ENCODE data around the gene MTHFD1L.

- no peak for TF ChIP-seq CTCF (IDR thresholded peaks at IDR 0.05)
- peak in 2 of 3 donors; percentile 45 to 66 for TF ChIP-seq POLR2AphosphoS5 (IDR thresholded peaks at IDR 0.05)
- no peak for TF ChIP-seq POLR2A (IDR thresholded peaks at IDR 0.05)
Measured at GRCh38 chr6:150937132-150937906, 71.8 kb downstream of the MTHFD1L start.
